GM15510 (cell line): Measurements from ENCODE around the gene FAM151A.

Source experiments
- POLR2A ChIP-seq: IDR thresholded peaks from 3 replicates; pipeline ENCODE4 v1.6.1; 2011; ENCODE audit warnings: borderline replicate concordance; ENCODE audit not compliant: insufficient read length; ENCODE audit errors: extremely low read depth

FAM151A gene

DNA sequence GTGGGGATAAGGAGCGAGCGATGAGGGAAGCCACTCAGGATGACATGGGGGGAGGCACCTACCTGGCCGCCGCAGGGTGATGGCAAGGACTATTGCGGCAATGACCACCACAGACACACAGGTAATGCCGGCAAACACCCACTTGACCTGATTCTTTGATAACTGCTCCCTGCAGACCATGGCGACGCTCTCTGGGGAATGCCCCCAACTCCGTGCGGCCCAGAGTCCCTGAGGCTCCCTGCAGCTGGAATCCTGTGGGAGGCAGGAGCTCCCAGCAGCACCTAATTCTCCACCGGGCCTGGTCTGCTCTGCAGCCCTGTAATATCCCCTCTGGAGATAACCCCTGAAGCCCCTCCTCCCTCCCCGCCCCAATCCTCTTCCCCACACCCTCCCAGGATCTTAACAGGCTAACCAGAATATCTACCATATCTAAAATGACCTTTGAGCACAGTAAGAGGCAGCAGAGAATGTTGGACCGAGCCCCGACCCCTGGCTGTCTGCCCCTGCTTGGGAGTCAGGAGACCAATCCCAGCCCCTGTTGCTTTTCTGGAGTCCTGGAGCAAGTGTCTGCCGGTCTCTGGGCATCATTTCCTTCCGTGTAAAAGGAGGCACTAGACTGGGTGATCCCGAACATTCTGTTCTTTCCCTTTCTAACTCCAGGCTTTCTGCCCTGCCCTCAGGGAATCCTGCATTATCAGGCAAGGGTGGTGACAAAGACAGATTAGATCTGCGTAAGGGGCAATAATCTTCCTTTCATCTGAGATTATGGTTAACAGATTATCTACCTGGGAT lies at the start of gene FAM151A:
FAM151A (minus strand) TSS at position 310 of the 792 bp plus-strand sequence; CDS start at position 180, 130 bp downstream.
- no peak for TF ChIP-seq POLR2A

- TF ChIP-seq POLR2A = no peak
Observed at GRCh38 chr1:54671985-54672608, 48.8 kb upstream of the FAM151A start.

GRCh38 chr1:54668567-54668966 lies 45.2 kb upstream of the FAM151A start:
- no peak for TF ChIP-seq POLR2A

DNA sequence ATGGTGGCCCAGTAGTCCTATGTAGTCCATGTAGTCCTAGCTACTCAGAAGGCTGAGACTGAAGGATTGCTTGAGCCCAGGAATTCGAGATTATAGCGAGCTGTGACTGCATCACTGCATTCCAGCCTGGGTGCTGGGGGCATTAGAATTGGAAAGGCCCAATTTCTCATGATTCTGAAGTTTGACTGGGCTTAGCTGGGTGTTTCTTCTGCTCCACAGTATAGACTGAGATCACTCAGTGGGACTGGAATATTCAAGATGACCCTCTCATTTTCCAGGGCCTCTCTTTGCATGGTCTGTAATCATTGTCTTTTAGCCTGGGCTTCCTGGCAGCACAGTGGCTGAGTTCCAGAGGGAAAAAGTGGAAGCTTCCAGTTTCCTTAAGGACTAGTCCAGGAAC lies 44.5 kb upstream of the FAM151A start:
- no peak for TF ChIP-seq POLR2A

DNA sequence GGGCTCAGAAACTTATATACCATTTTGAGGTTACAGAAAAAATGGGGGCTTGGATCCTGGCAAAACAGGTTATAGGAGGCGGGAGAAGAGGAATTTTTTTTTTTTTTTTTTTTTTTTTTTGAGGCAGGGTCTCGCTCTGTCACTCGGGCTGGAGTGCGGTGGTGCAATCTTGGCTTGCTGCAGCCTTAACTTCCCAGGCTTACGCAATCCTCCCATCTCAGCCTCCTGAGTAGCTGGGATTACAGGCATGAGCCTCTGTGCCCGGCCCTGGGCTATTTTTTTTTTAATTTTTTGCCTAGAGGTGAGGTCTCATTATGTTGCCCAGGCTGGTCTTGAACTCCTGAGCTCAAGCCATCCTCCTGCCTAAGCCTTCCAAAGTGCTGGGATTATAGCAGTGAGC lies 43.0 kb upstream of the FAM151A start:
- TF ChIP-seq POLR2A = no peak

DNA sequence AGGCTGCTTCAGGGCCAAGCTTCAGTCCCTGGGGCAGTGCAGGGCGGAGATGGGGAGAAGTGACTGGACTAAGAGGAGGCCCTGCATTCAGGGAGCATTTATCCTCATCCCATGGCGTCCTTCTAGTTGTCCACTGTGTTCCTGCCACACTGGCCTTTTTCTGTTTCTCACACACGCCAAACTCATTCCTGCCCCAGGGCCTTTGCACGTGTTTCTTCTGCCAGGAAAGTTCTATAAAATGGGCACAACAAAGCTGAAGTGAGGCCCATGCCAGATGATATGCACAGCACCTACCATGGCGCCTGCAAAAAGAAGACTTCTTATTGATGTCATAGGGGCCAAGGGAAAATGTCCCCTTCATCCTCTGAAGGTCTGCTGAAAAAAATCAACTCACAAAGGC lies 42.5 kb upstream of the FAM151A start:
- TF ChIP-seq POLR2A = no peak

- no peak for TF ChIP-seq POLR2A
Observed at GRCh38 chr1:54664364-54664763, 41.0 kb upstream of the FAM151A start.

DNA sequence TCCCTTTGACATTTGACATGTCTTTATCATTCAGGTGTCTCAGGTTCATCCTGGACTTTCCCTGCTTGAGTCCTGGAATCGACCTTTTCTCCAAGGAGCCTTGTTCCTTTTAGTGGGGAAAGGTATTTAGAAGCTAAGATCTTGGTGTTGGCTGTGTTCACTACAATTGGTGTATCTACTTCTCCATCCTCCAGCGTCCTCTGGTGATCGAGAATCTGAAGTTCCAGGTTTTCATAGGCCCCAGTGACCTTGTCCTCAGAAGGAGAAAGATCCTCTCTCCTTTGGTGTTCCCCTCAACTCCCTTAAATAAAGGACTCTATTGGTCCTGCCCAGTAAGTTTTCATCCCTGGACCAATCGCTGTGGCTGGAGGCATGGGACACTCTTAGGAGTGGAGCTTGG lies 40.4 kb upstream of the FAM151A start:
- no peak for TF ChIP-seq POLR2A

- no peak for TF ChIP-seq POLR2A
Observed at GRCh38 chr1:54658164-54658913, 35.0 kb upstream of the FAM151A start.

DNA sequence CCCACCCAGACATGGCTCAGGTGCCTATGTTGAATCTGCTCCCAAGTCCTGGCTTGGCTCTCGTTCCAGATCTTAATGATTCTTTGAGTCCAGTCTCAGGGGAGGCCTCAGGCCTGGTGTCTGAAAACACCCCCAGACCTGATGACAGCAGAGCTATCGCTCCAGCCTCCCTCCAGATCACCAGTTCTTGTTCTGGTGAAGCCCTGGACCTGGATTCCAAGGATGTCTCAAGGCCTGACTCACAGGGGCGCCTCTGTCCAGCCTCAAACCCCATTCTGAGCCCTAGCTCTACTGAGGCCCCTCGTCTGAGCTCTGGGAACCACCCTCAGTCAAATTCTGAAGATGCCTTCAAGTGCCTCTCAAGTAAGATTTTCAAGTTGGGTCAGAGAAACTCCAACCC lies 29.7 kb upstream of the FAM151A start:
- no peak for TF ChIP-seq POLR2A

GRCh38 chr1:54652168-54652567 lies 28.8 kb upstream of the FAM151A start:
- no peak for TF ChIP-seq POLR2A

DNA sequence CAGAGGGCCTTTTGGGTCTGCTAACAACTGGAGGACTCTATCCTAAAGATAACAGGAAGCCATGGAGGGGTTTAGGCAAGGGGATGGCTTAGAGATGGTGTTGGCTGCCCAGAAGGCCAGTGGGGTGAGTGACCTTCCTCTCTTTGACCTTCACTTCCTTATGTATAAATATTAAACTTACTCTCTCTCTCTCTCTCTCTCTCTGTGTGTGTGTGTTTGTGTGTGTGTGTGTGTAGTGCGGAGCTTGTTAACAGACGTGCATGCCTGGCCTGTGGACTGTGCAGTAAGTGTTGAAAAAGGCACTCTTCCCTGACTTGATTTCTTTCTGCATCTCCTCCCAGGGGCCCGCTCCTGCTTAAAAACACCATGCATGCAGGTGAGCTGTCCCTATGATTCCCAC lies 28.3 kb upstream of the FAM151A start:
- TF ChIP-seq POLR2A = no peak

- TF ChIP-seq POLR2A = no peak
Observed at GRCh38 chr1:54650417-54650816, 27.1 kb upstream of the FAM151A start.

GRCh38 chr1:54649921-54650320 lies 26.6 kb upstream of the FAM151A start:
- no peak for TF ChIP-seq POLR2A

- TF ChIP-seq POLR2A = no peak
Observed at GRCh38 chr1:54649130-54649898, 26.0 kb upstream of the FAM151A start.
